ENCODE measurements around the gene CPSF7.
A peak's percentile ranks its signal among the peaks of the same experiment; 100 is the strongest.

DNA sequence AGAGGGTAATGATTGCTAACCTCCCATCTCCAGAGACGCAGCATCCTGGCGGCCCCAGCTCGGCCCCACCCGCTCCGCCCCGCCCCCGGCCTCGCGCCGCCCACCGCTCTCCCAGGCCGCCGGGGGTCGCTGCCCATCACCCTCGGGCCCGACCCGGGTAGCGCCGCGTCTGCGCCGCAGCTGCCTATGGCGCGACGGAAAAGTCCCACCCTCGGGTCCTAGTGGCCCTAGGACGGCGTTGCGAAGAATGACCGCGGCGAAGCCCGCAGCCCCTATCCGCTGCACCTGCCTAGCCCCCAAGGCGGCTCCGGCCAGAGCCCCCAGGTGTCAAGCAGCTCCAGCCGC, 457 bp downstream of the CPSF7 start:
- TF ChIP-seq CTCF (IDR thresholded peaks at IDR 0.05; ENCODE audit: insufficient read depth, low read length, poor library complexity, severe bottlenecking) (peak; percentile 33), EZH2phosphoT487 (conservative IDR thresholded peaks at IDR 0.05; ENCODE audit: low read length) (no peak)
